ENCODE results near the gene KLHL29.
"Not testable (repeated sequence)": the region's sequence is repeated elsewhere in the genome, so short reads cannot be mapped to it uniquely, and the experiment has no call there.

Gene KLHL29

DNA sequence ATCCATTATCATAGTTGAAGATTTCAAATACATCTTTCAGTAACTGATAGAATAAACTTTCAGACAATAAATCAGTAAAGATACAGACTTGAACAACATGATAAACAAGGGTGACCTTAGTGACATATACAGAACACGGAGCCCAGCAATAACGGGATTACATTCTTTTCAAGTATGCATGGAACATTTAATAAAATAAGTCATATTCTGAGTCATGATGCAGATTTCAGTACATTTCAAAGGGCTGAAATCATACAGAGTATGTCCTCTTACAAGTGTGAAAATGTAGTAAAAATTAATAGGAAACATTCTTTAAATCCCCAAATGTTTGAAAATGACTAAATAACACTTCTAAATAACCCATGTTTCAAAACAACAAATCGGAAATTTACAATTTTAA is 17.2 kb upstream of the KLHL29 start:
- in situ Hi-C loops (cut with MboI; ENCODE audit: low sequenced_read_pairs), result no loop called here

DNA sequence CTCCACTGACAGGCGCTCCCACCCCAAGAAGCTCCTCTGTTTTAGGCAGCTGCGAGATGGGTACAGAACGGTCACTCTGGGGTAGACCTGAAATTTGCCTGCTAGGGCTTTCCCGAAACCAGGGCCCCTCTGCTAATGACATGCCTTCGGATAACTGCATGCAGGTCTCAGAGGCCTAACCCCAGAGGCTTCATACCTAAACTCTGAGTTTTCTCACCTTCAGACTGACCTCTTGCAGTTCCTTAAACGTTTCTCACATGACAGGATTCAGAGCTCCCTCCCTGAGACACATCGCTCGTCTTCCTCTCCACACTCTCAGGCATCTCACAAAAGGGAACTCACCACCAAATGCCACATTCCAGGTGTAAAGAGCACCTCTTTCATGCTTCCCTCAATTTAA is 11.3 kb upstream of the KLHL29 start:
- in situ Hi-C loops (cut with MboI; ENCODE audit: low sequenced_read_pairs), result no loop called here

DNA sequence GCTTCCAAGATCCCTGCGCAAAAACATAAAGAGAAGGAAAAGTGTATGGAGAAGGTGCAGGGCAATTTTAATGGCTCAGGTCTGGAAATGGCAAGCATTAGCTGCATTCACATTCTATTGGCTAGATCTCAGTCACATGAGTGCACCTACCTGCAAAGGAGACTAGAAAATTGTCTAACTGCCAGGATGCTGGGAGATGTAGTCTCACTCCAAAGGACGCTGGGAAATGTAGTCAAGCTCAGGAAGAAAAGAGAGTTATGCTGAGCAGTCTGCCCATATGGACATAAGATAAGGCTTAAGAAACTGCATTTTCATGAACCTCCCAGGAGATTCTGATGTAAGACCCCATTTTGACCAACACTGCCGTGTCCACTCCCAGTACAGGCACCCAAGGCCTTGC is 9.5 kb upstream of the KLHL29 start:
- in situ Hi-C loops (cut with MboI; ENCODE audit: low sequenced_read_pairs), result no loop called here

DNA sequence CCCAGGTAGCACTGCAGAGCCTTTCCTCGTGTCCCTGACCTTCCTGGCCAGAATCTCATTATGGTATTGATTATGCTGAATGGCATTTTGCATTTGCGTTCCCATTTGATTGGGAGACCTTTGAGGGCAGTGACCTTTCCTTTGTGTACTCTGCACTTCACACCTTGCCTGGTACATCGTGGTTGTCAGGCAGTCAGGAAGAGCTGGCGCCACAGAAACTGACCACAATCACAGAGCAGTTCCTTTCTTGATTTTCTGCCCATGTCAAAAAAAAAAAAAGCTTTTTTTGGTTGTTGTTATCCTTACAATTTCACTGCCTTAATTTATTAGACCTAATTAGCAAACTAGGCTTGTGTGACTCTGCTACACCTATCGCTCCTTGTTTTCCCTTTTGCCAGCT is 8.9 kb upstream of the KLHL29 start:
- in situ Hi-C loops (cut with MboI; ENCODE audit: low sequenced_read_pairs), result no loop called here

DNA sequence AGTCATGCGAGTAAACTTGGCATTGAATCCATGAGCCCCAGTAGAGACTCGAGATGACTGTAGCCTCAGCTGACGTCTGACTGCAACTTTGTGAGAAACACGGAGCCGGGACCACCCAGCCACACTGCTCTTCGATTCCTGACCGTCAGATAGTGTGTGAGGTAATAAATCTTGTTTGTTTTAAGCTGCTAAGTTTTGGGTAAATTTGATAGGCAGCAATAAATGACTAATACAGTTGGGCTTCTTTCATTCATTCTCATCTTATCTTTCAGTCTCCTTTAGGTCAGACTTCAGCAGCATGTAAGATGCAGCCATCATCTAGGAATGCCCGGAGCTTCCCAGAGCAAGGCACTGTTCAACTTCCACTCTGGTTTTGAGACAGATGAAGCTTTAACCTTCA is 8.0 kb upstream of the KLHL29 start:
- in situ Hi-C loops (cut with MboI; ENCODE audit: low sequenced_read_pairs), result no loop called here

DNA sequence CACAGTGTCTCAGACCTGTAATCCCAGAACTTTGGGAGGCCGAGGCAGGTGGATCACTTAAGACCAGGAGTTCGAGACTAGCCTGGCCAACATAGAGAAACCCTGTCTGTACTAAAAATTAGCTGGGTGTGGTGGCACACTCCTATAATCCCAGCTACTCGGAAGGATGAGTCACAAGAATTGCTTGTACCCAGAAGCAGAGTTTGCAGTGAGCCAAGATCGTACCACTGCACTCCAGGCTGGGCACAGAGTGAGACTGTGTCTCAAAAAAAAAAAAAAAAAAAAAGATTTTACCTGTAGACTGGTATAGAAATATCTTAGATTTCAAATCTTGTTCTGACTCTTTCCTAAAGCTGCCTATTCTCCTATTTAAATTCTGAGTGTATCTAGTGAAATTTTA is 7.2 kb upstream of the KLHL29 start:
- in situ Hi-C loops (cut with MboI; ENCODE audit: low sequenced_read_pairs), result no loop called here

DNA sequence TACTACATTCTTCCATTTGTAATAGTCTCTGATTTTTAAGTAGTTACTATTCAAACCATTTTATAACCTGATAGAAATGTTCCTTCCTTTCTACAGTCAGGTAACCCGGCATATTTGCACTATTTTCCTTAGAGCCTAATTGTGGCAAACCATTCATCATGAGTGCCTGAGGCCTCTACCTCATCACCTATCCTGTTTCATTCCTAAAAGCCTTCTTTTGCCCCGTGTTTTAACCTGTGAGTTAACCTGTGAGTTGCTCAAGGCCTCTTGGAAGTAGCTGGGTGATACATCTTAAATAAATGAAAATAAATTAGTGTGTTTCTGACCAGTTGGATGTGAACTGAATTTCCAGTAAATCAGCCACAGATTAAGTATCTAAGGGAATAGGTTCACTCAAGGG is 6.5 kb upstream of the KLHL29 start:
- in situ Hi-C loops (cut with MboI; ENCODE audit: low sequenced_read_pairs), result no loop called here

DNA sequence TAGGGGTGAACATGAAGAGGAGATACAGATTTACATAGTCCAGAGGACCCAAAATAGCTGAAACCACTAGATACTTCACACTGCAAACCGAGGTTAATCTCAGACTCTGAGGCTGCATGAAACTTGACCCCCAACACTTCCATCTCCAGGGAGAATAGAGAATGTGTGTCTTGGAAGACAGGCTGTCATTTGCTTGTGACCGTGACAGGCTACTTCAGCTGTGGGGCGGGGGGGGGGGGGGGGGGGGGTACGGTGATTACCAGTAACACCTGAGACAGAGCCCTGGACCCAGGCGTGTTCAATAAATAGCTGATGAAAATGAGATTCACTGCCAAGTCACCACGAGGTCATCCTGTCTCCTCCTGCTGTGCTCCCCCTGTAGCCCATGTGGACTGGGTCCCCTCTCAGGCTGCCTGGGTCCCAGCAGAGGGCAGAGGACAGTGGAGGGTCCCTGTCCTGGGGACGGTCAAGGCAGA is 5.7 kb upstream of the KLHL29 start:
- in situ Hi-C loops (cut with MboI; ENCODE audit: low sequenced_read_pairs), result no loop called here

DNA sequence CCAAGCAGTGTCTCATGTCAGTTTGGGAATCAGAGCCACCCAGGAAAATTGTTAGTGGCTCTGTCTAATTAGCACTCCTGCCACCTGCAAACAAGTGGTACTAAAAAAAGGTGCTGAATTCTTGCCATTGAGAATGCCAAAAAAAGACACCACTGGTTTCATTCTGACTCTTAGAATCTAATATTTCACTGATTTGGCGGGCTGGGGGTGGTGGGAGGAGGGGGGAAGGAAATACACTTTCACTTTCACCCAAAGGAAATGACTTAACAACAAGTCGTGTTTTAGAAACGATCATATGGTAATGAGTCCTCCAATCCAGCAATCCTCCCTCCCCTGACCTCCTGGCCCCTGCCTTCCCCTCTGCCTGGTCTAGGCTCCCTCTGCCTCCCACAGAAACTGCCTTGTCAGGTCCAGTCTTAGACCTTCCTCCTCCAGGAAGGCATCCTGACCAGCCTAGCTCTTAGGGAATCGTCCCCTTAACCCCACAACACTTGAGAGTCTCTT is 4.4 kb upstream of the KLHL29 start:
- in situ Hi-C loops (cut with MboI; ENCODE audit: low sequenced_read_pairs), result no loop called here

DNA sequence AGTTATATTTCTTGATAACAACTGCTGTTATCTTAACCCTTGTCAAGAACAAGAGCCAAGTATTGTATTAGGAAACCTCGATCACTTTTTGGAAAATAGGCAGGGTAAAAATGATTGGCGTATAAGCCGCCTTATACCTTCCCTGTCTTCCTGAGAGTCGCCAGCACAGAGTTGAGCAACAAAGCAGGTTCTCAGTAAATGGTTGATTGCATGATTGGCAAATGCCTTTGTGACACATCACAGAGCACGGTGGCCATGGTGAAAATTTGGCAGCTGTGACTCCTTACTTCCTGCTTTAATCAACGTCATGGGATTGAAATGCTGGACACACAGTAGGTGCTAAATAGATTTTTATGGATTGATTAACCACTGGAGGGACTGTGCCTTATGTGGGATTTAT is 3.9 kb upstream of the KLHL29 start:
- in situ Hi-C loops (cut with MboI; ENCODE audit: low sequenced_read_pairs), result no loop called here

DNA sequence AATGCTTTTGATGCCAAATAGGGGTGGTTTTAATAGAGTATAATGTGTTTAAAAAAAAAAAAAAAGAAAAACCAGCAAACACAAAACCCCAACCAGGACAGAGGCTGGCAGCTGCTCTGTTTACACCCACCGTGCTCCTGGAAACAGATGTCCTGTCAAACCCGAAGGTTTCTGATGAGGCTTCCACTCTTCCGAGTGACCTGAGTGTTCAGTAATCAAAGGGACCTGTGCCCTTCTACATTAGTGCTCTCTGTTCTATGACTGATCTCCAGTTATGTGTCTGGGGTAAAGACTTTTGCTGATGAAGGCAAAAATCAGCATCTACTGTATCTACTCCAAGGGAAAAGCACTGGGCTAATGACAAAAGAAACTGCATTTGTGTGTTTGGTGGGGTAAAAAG is 3.5 kb upstream of the KLHL29 start:
- in situ Hi-C loops (cut with MboI; ENCODE audit: low sequenced_read_pairs), result no loop called here

DNA sequence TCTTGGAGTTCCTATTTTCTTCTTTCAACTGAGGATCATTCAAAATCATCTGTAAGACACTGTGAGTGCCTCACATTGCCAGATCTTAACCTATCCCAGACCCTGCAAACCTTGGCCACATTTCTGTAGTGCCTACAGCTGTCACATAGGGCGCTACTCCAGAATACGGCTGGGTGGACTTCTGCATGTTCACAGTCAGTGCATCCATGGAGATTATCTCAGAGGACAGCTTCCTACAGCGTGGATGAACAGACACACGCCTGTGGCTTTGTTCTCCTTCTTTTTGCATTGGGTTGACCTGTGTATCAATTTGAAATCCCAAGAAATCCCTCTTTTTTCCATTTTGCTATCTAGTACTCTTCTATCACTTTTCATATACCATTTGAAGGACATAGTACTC is 1.9 kb upstream of the KLHL29 start:
- in situ Hi-C loops (cut with MboI; ENCODE audit: low sequenced_read_pairs), result no loop called here

DNA sequence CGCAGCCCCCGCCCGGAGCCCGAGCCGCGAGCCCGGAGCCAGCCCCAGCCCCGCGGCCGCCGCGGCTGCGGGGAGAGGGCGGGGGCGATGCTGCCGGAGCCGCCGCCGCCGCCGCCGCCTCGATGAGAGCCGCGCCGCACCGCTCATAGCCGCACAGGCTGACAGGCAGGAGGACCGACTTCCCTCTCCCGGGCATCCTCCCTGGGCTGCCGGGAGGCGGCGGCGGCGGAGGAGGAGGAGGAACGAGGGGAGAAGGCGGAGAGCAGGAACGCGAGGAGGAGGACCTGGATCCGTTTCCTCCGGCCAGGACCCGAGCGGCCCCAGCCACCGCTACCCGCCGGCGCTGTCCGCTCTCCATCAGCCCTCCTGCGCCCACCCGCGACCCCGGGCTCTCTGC is 370 bp downstream of the KLHL29 start:
- in situ Hi-C loops (cut with MboI; ENCODE audit: low sequenced_read_pairs), result no loop called here

DNA sequence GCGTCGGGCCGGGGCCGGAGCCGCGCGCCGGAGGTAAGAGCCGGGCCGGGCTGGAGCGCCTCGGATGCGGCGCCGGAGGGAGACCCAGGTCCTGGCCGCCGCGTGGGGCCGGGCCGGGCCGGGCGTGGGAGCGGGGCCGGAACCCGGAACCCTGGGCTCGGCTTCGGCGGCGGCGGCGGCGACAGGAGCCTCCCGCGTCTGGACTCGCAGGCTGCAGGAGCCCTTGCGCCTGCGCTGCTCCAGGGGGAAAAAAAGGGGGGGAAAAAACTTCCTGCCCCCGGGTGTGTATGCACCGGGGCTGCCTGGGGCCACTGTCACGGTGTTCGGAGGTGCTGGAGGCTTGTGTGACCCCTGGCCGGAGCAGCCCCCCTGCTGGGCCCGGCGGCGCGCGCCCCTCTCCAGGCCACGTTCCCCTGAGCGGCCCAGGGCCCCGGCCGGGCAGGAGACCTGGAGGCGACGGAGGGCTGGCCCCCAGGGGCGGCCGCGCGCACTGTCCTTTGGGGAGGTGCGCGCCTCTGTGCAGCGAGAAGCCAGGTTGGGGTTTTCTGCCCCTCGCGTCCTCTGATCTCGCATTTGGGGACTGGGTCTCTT is 864 bp downstream of the KLHL29 start:
- in situ Hi-C loops (cut with MboI; ENCODE audit: low sequenced_read_pairs), result no loop called here

DNA sequence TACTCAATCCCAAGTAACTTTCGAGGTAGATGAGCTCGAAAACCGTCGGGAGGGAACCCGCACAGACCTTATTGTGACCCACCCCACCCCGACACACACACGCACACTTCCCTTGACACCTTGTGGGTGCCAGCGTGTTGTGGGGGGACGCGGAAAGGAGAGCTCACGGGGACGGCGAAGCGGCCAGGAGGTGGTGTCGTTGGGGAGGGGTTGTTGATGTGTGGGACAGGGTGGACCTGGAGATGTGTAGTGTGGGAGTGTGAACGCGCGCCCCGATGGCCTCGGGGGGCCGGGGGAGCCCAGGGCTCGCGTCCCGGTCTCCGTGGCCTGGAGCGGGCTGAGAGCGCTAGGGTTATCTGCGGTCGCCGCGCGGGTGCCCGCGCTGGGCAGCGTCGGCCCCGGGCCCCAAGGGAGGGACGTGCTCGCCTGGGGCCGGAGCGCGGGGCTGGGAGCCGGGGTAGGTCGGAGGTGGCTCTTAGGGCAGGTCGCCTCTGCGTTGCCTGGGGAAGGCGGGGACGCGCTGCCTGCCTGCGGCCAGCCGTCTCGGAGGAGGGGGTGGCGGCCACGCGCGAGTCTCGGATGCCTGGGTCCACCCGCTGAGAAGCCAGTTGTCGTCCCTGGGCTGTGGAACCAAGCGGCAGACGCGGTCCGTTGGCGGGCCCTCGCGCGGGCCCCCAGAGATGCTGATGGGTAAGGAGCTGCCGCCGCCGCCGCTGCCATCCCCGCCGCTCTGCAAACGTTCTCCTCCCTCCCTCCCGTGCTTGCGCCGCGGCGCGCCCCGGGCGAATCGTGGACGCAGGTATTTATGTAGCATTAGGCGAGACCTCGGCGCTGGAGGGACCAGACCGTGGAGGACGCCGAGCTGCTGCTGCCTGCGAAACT is 1.6 kb downstream of the KLHL29 start:
- in situ Hi-C loops (cut with MboI; ENCODE audit: low sequenced_read_pairs), result no loop called here

DNA sequence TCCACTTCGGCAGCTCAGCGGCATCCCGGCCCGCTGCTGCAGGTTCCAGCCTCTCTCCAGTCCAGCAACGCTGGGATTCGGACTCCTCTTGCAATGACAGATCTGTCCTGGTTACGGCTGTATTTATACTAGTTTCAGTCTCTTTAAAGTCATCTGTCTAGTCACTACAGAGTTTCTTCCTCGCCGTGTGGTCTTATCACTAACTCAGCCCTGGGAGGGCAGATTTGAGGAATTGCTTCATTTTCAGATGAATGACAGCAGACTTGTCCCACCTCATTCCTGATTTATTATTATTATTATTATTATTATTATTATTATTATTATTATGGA is 2.2 kb downstream of the KLHL29 start:
- in situ Hi-C loops (cut with MboI; ENCODE audit: low sequenced_read_pairs), result no loop called here

DNA sequence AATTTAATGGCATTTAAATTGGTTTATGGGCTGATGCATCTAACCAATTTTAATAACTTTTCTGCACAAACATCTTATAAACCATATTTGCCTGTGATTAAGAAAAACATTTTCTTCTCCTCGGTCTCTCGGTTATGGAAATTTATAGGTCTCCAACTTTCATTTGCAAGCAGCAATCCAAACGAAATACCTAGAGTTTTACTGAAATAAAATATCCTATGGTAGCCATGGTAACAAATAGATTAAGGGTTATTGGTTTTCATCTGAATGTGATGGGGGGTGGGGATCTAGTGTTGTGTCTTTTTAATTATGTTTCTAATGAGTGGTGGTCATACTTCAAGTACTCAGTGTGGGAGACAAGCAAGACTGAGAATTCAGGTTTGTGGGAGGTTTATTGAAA is 2.9 kb downstream of the KLHL29 start:
- in situ Hi-C loops (cut with MboI; ENCODE audit: low sequenced_read_pairs), result no loop called here

DNA sequence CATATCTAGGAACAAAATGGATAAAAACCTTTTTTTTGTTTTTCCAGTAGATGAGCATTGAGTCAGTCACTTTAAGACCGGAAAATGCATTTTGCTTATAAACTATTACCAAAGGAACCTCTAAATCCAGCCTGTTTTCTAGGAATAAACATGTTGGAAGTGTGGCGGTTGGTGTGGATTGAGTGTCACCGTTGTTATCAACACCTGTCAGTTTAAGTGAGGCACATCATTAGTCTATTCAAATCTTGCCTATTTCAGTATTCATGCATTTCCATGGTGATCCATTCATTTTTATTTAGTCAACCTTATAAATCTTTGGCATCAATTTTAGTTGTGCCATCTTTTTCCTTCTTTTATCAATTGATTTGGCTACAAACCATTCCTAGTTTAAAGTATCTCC is 3.3 kb downstream of the KLHL29 start:
- in situ Hi-C loops (cut with MboI; ENCODE audit: low sequenced_read_pairs), result no loop called here

DNA sequence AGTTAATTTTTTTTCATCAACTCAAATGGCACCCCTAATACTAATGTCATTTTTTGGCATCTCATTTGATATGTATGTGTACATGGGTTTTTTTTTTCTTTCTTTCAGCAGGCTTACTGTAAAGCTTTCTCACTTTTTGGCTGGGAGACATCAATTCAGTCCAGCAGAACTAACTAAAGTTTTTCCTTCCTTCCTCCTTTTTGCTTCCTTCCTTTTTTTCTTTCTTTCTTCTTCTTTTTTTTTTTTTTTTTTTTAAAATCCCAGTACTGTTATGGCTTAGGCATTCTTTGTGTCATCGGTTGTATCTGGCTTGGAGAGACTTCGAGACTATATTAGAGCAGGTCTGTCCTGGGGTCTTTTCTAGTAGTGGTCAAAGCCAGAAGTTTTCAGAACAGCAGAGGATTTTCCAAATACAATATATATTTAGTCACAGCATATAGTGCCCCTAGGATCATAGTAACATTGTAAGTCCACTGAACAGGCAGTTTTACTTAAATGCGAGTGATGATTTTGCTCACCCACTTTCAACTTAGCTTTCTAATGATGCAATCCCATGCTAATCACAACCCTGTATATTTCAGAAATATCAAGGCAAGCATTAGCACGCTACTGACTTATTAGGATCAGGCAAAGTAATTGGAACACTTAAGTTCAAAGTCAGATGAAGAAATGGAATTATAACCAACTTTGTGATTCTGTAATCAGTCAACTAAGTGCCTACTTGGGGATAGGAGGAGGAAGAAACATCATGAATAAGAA is 4.0 kb downstream of the KLHL29 start:
- in situ Hi-C loops (cut with MboI; ENCODE audit: low sequenced_read_pairs), result no loop called here

DNA sequence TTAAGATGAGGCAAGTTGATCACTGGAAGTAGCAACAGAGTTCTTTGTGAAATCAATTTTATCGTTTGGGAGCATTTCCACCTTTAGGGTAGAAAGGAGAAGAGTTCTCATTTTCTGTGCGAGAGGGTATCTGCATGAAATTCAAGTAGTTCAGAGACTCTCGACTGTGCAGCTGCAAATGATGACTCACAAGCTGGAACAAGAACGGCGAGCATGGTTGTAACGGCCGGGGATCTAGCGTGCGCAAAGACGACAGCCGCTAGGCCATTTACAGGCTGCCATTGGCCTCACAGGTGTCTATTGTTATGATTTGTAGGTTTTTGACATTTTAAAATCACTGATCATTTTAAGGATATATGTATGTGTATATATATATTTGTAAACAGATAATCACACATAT is 5.2 kb downstream of the KLHL29 start:
- in situ Hi-C loops (cut with MboI; ENCODE audit: low sequenced_read_pairs), result no loop called here

DNA sequence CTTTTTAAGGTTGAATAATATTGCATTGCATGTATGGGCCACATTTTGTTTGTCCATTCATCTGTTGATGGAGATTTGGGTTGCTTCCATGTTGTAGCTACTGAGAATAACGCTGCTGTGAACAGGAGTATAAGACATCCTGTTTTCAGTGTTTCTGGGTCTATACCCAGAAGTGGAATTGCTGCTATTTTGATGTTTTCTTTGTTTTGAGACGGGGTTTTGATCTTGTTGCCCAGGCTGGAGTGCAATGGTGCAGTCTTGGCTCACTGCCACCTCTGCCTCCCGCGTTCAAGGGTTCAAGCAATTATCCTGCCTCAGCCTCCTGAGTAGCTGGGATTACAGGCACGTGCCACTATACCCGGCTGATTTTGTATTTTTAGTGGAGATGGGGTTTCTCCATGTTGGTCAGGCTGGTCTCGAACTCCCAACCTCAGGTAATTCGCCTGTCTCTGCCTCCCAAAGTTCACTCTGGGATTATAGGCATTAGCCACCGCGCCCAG is 6.3 kb downstream of the KLHL29 start:
- in situ Hi-C loops (cut with MboI; ENCODE audit: low sequenced_read_pairs), result not testable (repeated sequence)

DNA sequence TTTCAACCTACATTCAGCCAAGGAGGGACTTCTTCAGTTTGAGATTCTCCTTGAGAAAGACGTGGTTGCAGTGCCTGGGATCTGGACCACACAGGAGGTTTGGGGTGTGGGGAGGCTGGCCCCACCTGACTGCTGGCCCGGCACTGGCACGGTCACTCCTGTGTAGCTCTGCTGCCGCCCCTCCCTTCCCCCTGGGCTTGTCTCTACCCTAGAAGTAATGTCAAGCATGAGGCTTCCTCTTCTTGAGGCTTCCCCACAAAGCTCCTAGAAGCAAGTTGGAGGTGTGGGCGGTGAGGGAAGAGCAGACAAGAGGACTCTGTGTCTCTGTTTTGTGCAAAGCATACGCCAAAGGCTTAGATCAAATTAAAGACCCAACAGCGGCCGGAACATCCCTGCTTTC is 8.7 kb downstream of the KLHL29 start:
- in situ Hi-C loops (cut with MboI; ENCODE audit: low sequenced_read_pairs), result no loop called here
